GM18502 (cell line): ENCODE measurements around the gene NEUROG3.

Experiments
- ATAC-seq: cut with Tn5 transposase; IDR thresholded peaks from one replicate; pipeline ENCODE4 v1.9.1; 2021; ENCODE audit warnings: mild to moderate bottlenecking; ENCODE audit not compliant: unreplicated experiment, poor library complexity

The NEUROG3 gene

GRCh38 chr10:69573056-69573806 lies at the start of gene NEUROG3:
Gene NEUROG3, minus strand, starts transcription at chr10:69573422. Its CDS starts 379 bp downstream, at chr10:69573043.
- no peak for ATAC-seq

- ATAC-seq, result no peak
Measured at GRCh38 chr10:69620625-69621024, 47.4 kb upstream of the NEUROG3 start.

GRCh38 chr10:69619626-69620025 lies 46.4 kb upstream of the NEUROG3 start:
- ATAC-seq, result no peak

- ATAC-seq, result no peak
Measured at GRCh38 chr10:69618746-69619145, 45.5 kb upstream of the NEUROG3 start.

- ATAC-seq, result no peak
Measured at GRCh38 chr10:69616358-69616757, 43.1 kb upstream of the NEUROG3 start.

- ATAC-seq, result no peak
Measured at GRCh38 chr10:69614130-69614529, 40.9 kb upstream of the NEUROG3 start.

GRCh38 chr10:69612760-69613159 lies 39.5 kb upstream of the NEUROG3 start:
- ATAC-seq, result no peak

- no peak for ATAC-seq
Measured at GRCh38 chr10:69609077-69609476, 35.9 kb upstream of the NEUROG3 start.

- no peak for ATAC-seq
Measured at GRCh38 chr10:69600761-69601330, 27.6 kb upstream of the NEUROG3 start.

GRCh38 chr10:69588358-69588757 lies 15.1 kb upstream of the NEUROG3 start:
- no peak for ATAC-seq

GRCh38 chr10:69584624-69585023 lies 11.4 kb upstream of the NEUROG3 start:
- no peak for ATAC-seq

- no peak for ATAC-seq
Measured at GRCh38 chr10:69583106-69583505, 9.9 kb upstream of the NEUROG3 start.

GRCh38 chr10:69580435-69580834 lies 7.2 kb upstream of the NEUROG3 start:
- no peak for ATAC-seq

GRCh38 chr10:69579464-69580060 lies 6.3 kb upstream of the NEUROG3 start:
- no peak for ATAC-seq

- no peak for ATAC-seq
Measured at GRCh38 chr10:69578508-69578991, 5.3 kb upstream of the NEUROG3 start.

GRCh38 chr10:69577268-69578232 lies 4.3 kb upstream of the NEUROG3 start:
- no peak for ATAC-seq

- no peak for ATAC-seq
Measured at GRCh38 chr10:69576334-69577011, 3.3 kb upstream of the NEUROG3 start.

- ATAC-seq, result no peak
Measured at GRCh38 chr10:69575164-69575722, 2.0 kb upstream of the NEUROG3 start.

- no peak for ATAC-seq
Measured at GRCh38 chr10:69574571-69574978, 1.4 kb upstream of the NEUROG3 start.
